ENCODE data around the gene NPAS3. TPM values are rescaled to one million over a fixed set of nuclear protein-coding genes. Genes with fewer than 3 reads are reported as not detected.

NPAS3 gene
- total RNA-seq, 1 donor from 2014 or later = not detected

DNA sequence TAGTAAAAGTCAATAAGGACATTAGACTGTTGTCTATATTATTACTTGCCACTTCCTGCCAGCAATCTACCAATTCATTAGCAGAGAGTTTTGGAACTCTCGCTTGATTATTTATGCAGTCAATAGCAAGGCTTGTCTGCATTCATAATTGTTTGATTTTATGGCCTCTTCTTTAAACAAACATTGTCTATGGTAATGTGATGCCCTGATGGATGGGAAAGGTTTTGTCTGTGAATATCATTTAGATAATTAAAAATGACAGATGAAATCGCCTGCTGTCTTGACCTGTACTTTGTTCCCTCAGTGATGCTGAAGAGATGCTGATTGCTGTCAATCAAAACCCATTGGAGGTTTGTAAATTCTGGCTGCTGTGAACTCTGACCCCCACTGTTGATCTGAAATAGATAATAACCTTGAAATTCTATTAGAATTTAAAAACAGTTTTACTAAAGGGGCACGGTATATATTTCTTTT, 455.3 kb downstream of the NPAS3 start:
- Mint-ChIP-seq H3K4me3 (no peak overlapping the region), H3K9me3 (no peaks in the 10 kb centered on the region), H3K4me1 (peaks cover 8% of the 10 kb centered on the region), H3K27ac (no peak overlapping the region), H3K27me3 (ENCODE audit: insufficient read depth, low read depth) (no peaks in the 10 kb centered on the region), H3K36me3 (no peaks in the 10 kb centered on the region)
- Histone ChIP-seq H3K27ac (no peak overlapping the region), H3K27me3 (no peaks in the 10 kb centered on the region), H3K9ac (no peak overlapping the region), H3K4me2 (no peak overlapping the region), H4K20me1 (ENCODE audit: low read depth) (no peaks in the 10 kb centered on the region), H3F3A (ENCODE audit: low read depth) (no peaks in the 10 kb centered on the region), H3K4me1 (no peaks in the 10 kb centered on the region), H2AFZ (replicated peaks) (no peak overlapping the region), H3K4me3 (no peak overlapping the region), H3K79me2 (ENCODE audit: low read depth) (no peaks in the 10 kb centered on the region), H3K36me3 (no peaks in the 10 kb centered on the region), H3K9me3 (ENCODE audit: low read depth) (no peaks in the 10 kb centered on the region)
- DNase-seq (ENCODE audit: low spot score) = no peak
- TF ChIP-seq, protein P1, sequence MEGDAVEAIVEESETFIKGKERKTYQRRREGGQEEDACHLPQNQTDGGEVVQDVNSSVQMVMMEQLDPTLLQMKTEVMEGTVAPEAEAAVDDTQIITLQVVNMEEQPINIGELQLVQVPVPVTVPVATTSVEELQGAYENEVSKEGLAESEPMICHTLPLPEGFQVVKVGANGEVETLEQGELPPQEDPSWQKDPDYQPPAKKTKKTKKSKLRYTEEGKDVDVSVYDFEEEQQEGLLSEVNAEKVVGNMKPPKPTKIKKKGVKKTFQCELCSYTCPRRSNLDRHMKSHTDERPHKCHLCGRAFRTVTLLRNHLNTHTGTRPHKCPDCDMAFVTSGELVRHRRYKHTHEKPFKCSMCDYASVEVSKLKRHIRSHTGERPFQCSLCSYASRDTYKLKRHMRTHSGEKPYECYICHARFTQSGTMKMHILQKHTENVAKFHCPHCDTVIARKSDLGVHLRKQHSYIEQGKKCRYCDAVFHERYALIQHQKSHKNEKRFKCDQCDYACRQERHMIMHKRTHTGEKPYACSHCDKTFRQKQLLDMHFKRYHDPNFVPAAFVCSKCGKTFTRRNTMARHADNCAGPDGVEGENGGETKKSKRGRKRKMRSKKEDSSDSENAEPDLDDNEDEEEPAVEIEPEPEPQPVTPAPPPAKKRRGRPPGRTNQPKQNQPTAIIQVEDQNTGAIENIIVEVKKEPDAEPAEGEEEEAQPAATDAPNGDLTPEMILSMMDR (IDR thresholded peaks at IDR 0.05) = no peak
- no peak for TF ChIP-seq EZH2phosphoT487 (IDR thresholded peaks at IDR 0.05)
- TF ChIP-seq EZH2 (IDR thresholded peaks at IDR 0.05) = no peak

DNA sequence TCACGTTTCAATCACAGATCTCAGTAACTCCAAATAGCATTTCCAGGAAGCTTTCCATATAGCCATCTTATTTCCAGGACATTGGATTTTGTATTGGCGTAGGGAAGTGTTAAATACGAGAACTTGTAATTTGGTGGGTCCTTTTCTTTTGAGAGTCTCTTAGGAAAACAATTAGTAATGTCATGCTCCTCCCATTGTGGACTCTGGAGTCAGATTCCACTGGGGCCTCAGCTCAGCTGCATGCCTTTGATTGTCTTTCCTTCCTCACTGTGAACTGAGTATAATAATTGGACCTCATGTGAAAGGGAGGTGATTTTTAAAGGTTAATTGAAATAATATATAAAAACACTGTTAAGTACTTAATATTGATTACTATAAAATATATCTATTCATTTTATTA, 462.6 kb downstream of the NPAS3 start:
- peaks cover 48% of the 10 kb centered on the region for H3K9me3 Mint-ChIP-seq
- no peaks in the 10 kb centered on the region for H3F3A ChIP-seq (ENCODE audit: low read depth)
- H3K4me1 Mint-ChIP-seq = peaks cover 3% of the 10 kb centered on the region
- H3K9me3 ChIP-seq (ENCODE audit: low read depth) = peaks cover 23% of the 10 kb centered on the region
- no peak overlapping the region for H3K9ac ChIP-seq
- H3K36me3 Mint-ChIP-seq = peaks cover 19% of the 10 kb centered on the region
- H3K4me1 ChIP-seq = no peaks in the 10 kb centered on the region
- H4K20me1 ChIP-seq (ENCODE audit: low read depth) = no peaks in the 10 kb centered on the region
- TF ChIP-seq, protein P1 (IDR thresholded peaks at IDR 0.05) = no peak
- TF ChIP-seq EZH2phosphoT487 (IDR thresholded peaks at IDR 0.05) = no peak
- TF ChIP-seq EZH2 (IDR thresholded peaks at IDR 0.05) = no peak
- H3K27me3 ChIP-seq = no peaks in the 10 kb centered on the region
- H3K27ac ChIP-seq = no peak overlapping the region
- H3K27ac Mint-ChIP-seq = no peak overlapping the region
- peaks cover 9% of the 10 kb centered on the region for H3K36me3 ChIP-seq
- no peak overlapping the region for H2AFZ ChIP-seq (replicated peaks)
- no peak overlapping the region for H3K4me3 Mint-ChIP-seq
- H3K79me2 ChIP-seq (ENCODE audit: low read depth) = no peaks in the 10 kb centered on the region
- no peak overlapping the region for H3K4me2 ChIP-seq
- DNase-seq (ENCODE audit: low spot score) = peak; percentile 27
- no peak overlapping the region for H3K4me3 ChIP-seq
- H3K27me3 Mint-ChIP-seq (ENCODE audit: insufficient read depth, low read depth) = no peaks in the 10 kb centered on the region

DNA sequence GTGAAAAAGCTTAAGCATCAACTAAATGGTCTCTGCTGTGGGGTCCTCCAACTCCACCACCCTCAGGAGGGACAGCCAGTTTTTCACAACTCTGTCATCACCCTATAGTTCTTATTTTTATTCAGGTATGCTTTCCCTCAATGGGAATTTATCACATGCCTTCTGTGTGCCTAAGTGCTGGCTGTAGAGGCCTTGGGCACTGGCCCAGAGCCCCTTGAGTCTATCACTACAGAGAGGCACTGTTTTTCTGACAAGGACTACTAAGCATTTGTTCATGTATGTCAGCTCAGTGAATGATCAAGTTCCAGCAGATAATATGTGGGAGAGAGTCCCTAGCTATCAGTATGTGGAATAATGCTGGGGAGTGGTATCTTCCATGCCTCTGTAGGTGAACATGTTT, 463.9 kb downstream of the NPAS3 start:
- H3K9me3 Mint-ChIP-seq = peaks cover 56% of the 10 kb centered on the region
- TF ChIP-seq EZH2phosphoT487 (IDR thresholded peaks at IDR 0.05) = no peak
- TF ChIP-seq, protein P1 (IDR thresholded peaks at IDR 0.05) = no peak
- no peak for TF ChIP-seq EZH2 (IDR thresholded peaks at IDR 0.05)
- peaks cover 28% of the 10 kb centered on the region for H3K36me3 Mint-ChIP-seq
- H3F3A ChIP-seq (ENCODE audit: low read depth) = no peaks in the 10 kb centered on the region
- H3K27ac Mint-ChIP-seq = no peak overlapping the region
- H3K9ac ChIP-seq = no peak overlapping the region
- no peak for DNase-seq (ENCODE audit: low spot score)
- peaks cover 9% of the 10 kb centered on the region for H3K36me3 ChIP-seq
- H4K20me1 ChIP-seq (ENCODE audit: low read depth) = no peaks in the 10 kb centered on the region
- H3K4me1 Mint-ChIP-seq = peaks cover 3% of the 10 kb centered on the region
- no peaks in the 10 kb centered on the region for H3K4me1 ChIP-seq
- H3K9me3 ChIP-seq (ENCODE audit: low read depth) = peaks cover 23% of the 10 kb centered on the region
- no peaks in the 10 kb centered on the region for H3K79me2 ChIP-seq (ENCODE audit: low read depth)
- H3K27me3 ChIP-seq = no peaks in the 10 kb centered on the region
- H3K4me3 ChIP-seq = no peak overlapping the region
- no peak overlapping the region for H3K4me2 ChIP-seq
- no peak overlapping the region for H2AFZ ChIP-seq (replicated peaks)
- no peak overlapping the region for H3K4me3 Mint-ChIP-seq
- H3K27me3 Mint-ChIP-seq (ENCODE audit: insufficient read depth, low read depth) = no peaks in the 10 kb centered on the region
- no peak overlapping the region for H3K27ac ChIP-seq
